ENCODE data around the gene OTUB1.

OTUB1 gene

DNA sequence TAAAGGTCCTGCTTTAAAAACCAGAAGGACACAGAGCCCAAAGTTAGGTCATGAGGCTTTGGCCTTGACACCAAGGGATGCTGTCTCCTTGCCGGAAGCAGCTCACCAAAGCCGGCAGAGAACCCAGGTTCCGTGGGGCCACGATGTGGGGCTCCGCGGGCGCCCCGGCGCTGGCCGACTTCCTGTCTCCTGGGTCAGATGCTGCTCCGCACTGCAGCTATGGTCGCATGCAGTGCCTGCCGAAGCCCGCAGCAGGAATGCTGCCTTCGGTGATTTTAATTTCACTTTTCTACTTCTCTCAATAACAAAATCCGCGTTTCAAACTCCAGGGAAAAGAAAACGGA is 454 bp upstream of the OTUB1 start:
- Histone ChIP-seq H3K9ac (ENCODE audit: low read length) (peak overlapping the region; percentile 95), H3K27me3 (ENCODE audit: low read length) (no peaks in the 10 kb centered on the region), H3K4me3 (ENCODE audit: insufficient read depth, low read length, poor library complexity, severe bottlenecking) (peak overlapping the region; percentile 91), H3K9me2 (replicated peaks; ENCODE audit: insufficient read depth, low read length) (no peaks in the 10 kb centered on the region), H4K20me1 (ENCODE audit: low read depth, low read length) (no peaks in the 10 kb centered on the region), H3K4me2 (ENCODE audit: low read depth, low read length, poor library complexity, severe bottlenecking) (peak overlapping the region; percentile 95), H3F3A (ENCODE audit: insufficient read depth) (no peaks in the 10 kb centered on the region), H2AFZ (ENCODE audit: low read depth, low read length, severe bottlenecking) (peak overlapping the region; percentile 95), H3K79me2 (ENCODE audit: insufficient read depth, low read length) (peaks cover 22% of the 10 kb centered on the region), H3K36me3 (ENCODE audit: low read length) (no peaks in the 10 kb centered on the region), H3K27ac (ENCODE audit: low read depth, low read length) (peak overlapping the region; percentile 66), H3K9me3 (ENCODE audit: insufficient read depth, low read length) (no peaks in the 10 kb centered on the region)
- TF ChIP-seq, protein P1, sequence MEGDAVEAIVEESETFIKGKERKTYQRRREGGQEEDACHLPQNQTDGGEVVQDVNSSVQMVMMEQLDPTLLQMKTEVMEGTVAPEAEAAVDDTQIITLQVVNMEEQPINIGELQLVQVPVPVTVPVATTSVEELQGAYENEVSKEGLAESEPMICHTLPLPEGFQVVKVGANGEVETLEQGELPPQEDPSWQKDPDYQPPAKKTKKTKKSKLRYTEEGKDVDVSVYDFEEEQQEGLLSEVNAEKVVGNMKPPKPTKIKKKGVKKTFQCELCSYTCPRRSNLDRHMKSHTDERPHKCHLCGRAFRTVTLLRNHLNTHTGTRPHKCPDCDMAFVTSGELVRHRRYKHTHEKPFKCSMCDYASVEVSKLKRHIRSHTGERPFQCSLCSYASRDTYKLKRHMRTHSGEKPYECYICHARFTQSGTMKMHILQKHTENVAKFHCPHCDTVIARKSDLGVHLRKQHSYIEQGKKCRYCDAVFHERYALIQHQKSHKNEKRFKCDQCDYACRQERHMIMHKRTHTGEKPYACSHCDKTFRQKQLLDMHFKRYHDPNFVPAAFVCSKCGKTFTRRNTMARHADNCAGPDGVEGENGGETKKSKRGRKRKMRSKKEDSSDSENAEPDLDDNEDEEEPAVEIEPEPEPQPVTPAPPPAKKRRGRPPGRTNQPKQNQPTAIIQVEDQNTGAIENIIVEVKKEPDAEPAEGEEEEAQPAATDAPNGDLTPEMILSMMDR (IDR thresholded peaks at IDR 0.05; ENCODE audit: insufficient read depth, low read length, poor library complexity, severe bottlenecking) = no peak
- no peak for TF ChIP-seq EZH2phosphoT487 (conservative IDR thresholded peaks at IDR 0.05; ENCODE audit: low read length)

DNA sequence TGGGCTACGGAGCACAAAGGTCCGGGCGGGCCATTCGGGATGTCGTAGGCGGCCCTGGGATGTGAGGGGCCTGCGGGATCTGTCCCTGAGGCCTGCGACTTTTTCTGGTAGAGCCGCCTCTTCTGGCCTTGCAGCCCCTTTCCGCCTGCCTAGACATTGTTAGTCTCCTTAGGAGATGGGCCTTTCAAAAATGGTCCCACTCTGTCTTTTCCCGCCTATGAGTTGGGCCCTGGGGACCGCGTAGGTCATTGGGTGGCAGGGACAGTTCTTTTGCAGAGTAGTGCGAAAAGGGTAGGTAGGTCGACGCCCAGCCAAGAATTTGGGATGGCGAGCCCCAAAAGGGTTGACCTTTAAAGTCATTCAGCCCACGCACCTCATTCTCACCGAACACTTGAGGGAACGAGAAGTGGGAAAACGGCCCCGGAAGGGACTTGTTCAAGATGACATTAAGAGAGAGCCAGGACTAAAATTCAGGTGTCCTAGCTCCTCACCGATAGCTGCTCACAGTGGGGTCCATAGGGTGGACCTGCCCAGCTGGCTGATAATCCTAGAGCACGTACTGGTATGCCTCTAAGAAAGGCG is 785 bp downstream of the OTUB1 start:
- peak overlapping the region; percentile 95 for H3K4me2 ChIP-seq (ENCODE audit: low read depth, low read length, poor library complexity, severe bottlenecking)
- H3K9me3 ChIP-seq (ENCODE audit: insufficient read depth, low read length) = no peaks in the 10 kb centered on the region
- TF ChIP-seq EZH2phosphoT487 (conservative IDR thresholded peaks at IDR 0.05; ENCODE audit: low read length) = no peak
- TF ChIP-seq, protein P1 (IDR thresholded peaks at IDR 0.05; ENCODE audit: insufficient read depth, low read length, poor library complexity, severe bottlenecking) = no peak
- H3K27me3 ChIP-seq (ENCODE audit: low read length) = no peaks in the 10 kb centered on the region
- H3K4me3 ChIP-seq (ENCODE audit: insufficient read depth, low read length, poor library complexity, severe bottlenecking) = peak overlapping the region; percentile 91
- H3K9ac ChIP-seq (ENCODE audit: low read length) = peak overlapping the region; percentile 95
- no peaks in the 10 kb centered on the region for H3K9me2 ChIP-seq (replicated peaks; ENCODE audit: insufficient read depth, low read length)
- H4K20me1 ChIP-seq (ENCODE audit: low read depth, low read length) = no peaks in the 10 kb centered on the region
- H3F3A ChIP-seq (ENCODE audit: insufficient read depth) = no peaks in the 10 kb centered on the region
- H2AFZ ChIP-seq (ENCODE audit: low read depth, low read length, severe bottlenecking) = no peak overlapping the region
- no peak overlapping the region for H3K27ac ChIP-seq (ENCODE audit: low read depth, low read length)
- H3K79me2 ChIP-seq (ENCODE audit: insufficient read depth, low read length) = peaks cover 22% of the 10 kb centered on the region
- H3K36me3 ChIP-seq (ENCODE audit: low read length) = no peaks in the 10 kb centered on the region

DNA sequence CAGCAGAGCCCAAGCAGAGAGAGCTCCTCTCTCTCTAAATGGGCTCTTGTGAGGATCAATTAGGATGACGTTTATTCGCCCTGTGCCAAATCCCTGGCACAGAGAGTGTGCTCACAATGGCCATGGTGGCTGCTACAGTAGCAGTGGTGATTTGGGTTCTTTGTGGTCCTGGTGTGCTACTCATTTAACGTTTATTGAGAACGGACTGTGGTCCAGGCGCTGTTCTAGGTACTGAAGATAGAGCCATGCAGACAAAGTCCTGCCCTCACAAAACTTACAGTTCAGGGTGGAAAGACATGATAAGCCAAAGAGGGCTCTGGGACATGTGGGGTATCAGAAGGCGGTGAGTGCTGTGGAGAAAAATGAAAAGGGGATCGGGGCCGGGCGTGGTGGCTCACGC is 5.3 kb downstream of the OTUB1 start:
- Histone ChIP-seq H3K4me3 (ENCODE audit: insufficient read depth, low read length, poor library complexity, severe bottlenecking) (no peak overlapping the region), H3K4me2 (ENCODE audit: low read depth, low read length, poor library complexity, severe bottlenecking) (no peak overlapping the region), H3K27me3 (ENCODE audit: low read length) (no peaks in the 10 kb centered on the region), H3K79me2 (ENCODE audit: insufficient read depth, low read length) (peaks cover 20% of the 10 kb centered on the region), H3F3A (ENCODE audit: insufficient read depth) (no peaks in the 10 kb centered on the region), H3K9me3 (ENCODE audit: insufficient read depth, low read length) (no peaks in the 10 kb centered on the region), H3K9ac (ENCODE audit: low read length) (no peak overlapping the region), H2AFZ (ENCODE audit: low read depth, low read length, severe bottlenecking) (no peak overlapping the region), H3K27ac (ENCODE audit: low read depth, low read length) (no peak overlapping the region), H3K36me3 (ENCODE audit: low read length) (no peaks in the 10 kb centered on the region), H3K9me2 (replicated peaks; ENCODE audit: insufficient read depth, low read length) (no peaks in the 10 kb centered on the region), H4K20me1 (ENCODE audit: low read depth, low read length) (no peaks in the 10 kb centered on the region)
- no peak for TF ChIP-seq EZH2phosphoT487 (conservative IDR thresholded peaks at IDR 0.05; ENCODE audit: low read length)
- TF ChIP-seq, protein P1 (IDR thresholded peaks at IDR 0.05; ENCODE audit: insufficient read depth, low read length, poor library complexity, severe bottlenecking) = no peak

Measured in SU-DHL-6 (cell line).